Activated CD4-positive, alpha-beta T cell treated with anti-CD3 and anti-CD28 coated beads, Interleukin-2, amount 10 ng/mL, durations not matched to agents 7 days and 5 days (primary cell): ENCODE data around the gene ILF2. TPM values are rescaled to one million over a fixed set of nuclear protein-coding genes. Genes with fewer than 3 reads are reported as not detected.

Experiments
- CTCF ChIA-PET: fragments of 350-600 bp; sonication (Branson Sonifier 250); formaldehyde crosslinking; loops from one replicate; lab custom pipeline; 2021; ENCODE audit warnings: antibody characterized with exemption; lab: Charles Lee
- POLR2A ChIA-PET: fragments of 350-600 bp; sonication (Branson Sonifier 250); formaldehyde crosslinking; loops from one replicate; lab custom pipeline; 2021; ENCODE audit warnings: antibody characterized with exemption; lab: Charles Lee
- DNase-seq: peaks from one replicate; pipeline ENCODE4 v3.0.0-alpha.2; 2020
- H3K27ac Mint-ChIP-seq: one replicate; pipeline ENCODE4 v1.8.0; 2021; ENCODE audit warnings: mild to moderate bottlenecking, moderate library complexity, mixed read lengths
- H3K27me3 Mint-ChIP-seq: one replicate; pipeline ENCODE4 v1.8.0; 2021; ENCODE audit warnings: mixed read lengths
- H3K36me3 Mint-ChIP-seq: one replicate; pipeline ENCODE4 v1.8.0; 2021; ENCODE audit warnings: low read depth, mixed read lengths
- H3K4me1 Mint-ChIP-seq: one replicate; pipeline ENCODE4 v1.8.0; 2021; ENCODE audit warnings: mixed read lengths
- H3K4me3 Mint-ChIP-seq: one replicate; pipeline ENCODE4 v1.8.0; 2021; ENCODE audit warnings: mild to moderate bottlenecking, moderate library complexity, mixed read lengths
- H3K9me3 Mint-ChIP-seq: one replicate; pipeline ENCODE4 v1.8.0; 2021; ENCODE audit warnings: mixed read lengths
- microRNA-seq: library from miRNA; unstranded; fragments of <30 nt; microRNA quantifications from one replicate; pipeline ENCODE4 v1.2.0, GENCODE V29; 2021; ENCODE audit warnings: borderline microRNAs expressed, borderline replicate concordance
- total RNA-seq, 2 experiments: library from RNA; stranded (reverse); gene quantifications; one replicate each; pipeline ENCODE4 v1.2.3, GENCODE V29; 2021

Gene ILF2
- total RNA-seq, 2 experiments from 2014 or later = 192 to 223 TPM

DNA sequence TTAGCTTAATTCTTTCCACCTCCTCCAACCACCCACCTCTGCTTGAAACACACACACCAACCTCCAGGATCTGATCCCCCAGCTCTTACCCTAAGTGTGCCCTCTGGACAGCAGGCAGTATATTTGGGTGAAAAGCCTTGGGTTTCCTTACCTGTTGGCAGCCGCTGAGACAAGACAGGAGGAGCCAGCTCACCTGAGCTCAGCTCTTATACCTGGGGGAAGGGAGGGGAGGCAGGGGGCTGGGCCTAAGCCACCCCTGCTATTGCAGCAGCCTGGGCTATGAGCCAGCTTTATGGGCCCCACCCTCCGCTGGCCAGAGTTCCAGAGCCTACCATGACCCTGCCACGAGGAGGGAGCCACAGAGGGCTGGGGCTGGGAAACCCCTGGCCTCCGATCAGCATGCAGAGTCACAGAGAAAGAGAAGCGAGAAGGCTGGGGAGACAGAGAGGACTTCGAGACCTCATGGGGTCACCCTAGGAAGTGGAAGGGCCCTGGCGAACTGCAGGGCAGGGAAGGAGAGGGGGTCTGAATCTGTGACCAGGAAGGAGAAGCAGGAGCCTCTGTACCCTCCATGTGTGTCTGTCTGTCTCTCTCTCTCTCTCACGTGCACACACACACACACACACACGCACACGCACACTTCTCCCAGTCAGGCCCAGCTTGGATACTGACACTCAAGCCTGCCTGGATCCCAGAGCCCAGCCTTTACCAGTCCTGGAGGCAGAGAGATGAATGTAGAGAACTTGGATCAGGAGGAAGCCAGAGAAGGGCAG lies 54.5 kb downstream of the ILF2 start, which contains the start of gene S100A14:
Gene S100A14 (minus strand): TSS at position 182 of the 773 bp plus-strand sequence. CDS start 467 bp downstream, outside the sequence.
- Mint-ChIP-seq H3K4me3 (no peak within 1 kb of the TSS), H3K4me1 (peaks cover 7% of the 10 kb centered on the region), H3K9me3 (no peaks in the 10 kb centered on the region), H3K36me3 (no peaks in the 10 kb centered on the region), H3K27me3 (no peaks in the 10 kb centered on the region), H3K27ac (peak within 1 kb of the TSS; percentile 55)
- DNase-seq = no peak
- CTCF ChIA-PET = interaction anchor here (1.4 to 8.0 kb wide), 7 partner anchors 11 to 96 kb away, joined by 3 to 45 read pairs (median 4); partner anchors contain the start of genes CHTOP, S100A1 and S100A13
- POLR2A ChIA-PET = interaction anchor here (0.6 kb wide), 1 partner anchor 193 kb away, joined by 3 read pairs; no protein-coding TSS in a partner anchor

DNA sequence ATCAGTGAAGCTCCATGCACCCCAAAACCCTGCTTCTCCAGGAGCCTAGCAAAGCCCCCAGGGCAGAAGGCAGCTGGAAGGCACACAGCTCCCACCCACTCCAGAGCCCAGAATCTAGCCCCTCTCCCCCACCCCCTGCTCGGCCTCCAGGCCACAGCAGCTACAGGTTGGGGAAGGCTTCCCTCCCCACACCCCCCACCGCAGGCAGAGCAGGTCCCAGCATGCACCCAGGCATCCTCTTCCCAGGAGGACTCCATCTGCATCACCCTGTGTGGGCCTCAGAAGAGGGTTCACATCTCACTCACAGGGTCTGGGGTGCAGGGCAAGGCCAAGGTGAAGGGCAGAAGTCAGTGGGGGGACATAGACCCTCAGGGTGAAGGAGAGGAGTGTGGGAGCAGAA lies 55.4 kb downstream of the ILF2 start:
- no peaks in the 10 kb centered on the region for H3K36me3 Mint-ChIP-seq
- no peak for DNase-seq
- no peaks in the 10 kb centered on the region for H3K27me3 Mint-ChIP-seq
- H3K9me3 Mint-ChIP-seq = no peaks in the 10 kb centered on the region
- ChIA-PET CTCF (interaction anchor here (0.6 to 8.0 kb wide), 7 partner anchors 12 to 43 kb away, joined by 3 to 45 read pairs (median 3); partner anchors contain the start of genes S100A1, S100A13 and SNAPIN), POLR2A (no interaction called here)
- H3K27ac Mint-ChIP-seq = no peak overlapping the region
- peaks cover 7% of the 10 kb centered on the region for H3K4me1 Mint-ChIP-seq
- no peak overlapping the region for H3K4me3 Mint-ChIP-seq

DNA sequence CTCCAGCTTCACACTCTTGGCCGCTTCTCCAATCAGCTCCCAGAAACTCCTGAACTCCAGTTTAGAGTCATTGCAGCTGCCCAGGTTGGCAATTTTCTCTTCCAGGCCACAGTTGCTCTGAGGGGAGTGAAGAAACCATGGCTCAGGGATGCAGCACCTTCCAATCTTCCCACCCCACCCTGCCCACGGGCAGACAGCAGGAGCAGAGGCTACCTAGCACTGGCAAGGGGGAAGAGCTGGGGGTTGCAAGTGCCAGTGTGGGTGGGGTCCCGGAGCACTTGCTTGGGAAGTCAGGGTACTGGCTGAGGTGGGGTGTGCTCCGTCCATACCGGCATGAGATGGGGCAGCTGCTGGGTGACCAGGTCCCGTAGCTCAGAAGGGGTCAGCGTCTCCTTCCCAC lies 55.9 kb downstream of the ILF2 start:
- no peaks in the 10 kb centered on the region for H3K9me3 Mint-ChIP-seq
- H3K4me3 Mint-ChIP-seq = no peak overlapping the region
- no peak for DNase-seq
- no peaks in the 10 kb centered on the region for H3K36me3 Mint-ChIP-seq
- ChIA-PET CTCF (interaction anchor here (0.6 to 8.0 kb wide), 6 partner anchors 13 to 43 kb away, joined by 3 to 45 read pairs (median 3); partner anchors contain the start of genes S100A1, S100A13 and SNAPIN), POLR2A (no interaction called here)
- no peaks in the 10 kb centered on the region for H3K27me3 Mint-ChIP-seq
- peaks cover 7% of the 10 kb centered on the region for H3K4me1 Mint-ChIP-seq
- H3K27ac Mint-ChIP-seq = no peak overlapping the region

DNA sequence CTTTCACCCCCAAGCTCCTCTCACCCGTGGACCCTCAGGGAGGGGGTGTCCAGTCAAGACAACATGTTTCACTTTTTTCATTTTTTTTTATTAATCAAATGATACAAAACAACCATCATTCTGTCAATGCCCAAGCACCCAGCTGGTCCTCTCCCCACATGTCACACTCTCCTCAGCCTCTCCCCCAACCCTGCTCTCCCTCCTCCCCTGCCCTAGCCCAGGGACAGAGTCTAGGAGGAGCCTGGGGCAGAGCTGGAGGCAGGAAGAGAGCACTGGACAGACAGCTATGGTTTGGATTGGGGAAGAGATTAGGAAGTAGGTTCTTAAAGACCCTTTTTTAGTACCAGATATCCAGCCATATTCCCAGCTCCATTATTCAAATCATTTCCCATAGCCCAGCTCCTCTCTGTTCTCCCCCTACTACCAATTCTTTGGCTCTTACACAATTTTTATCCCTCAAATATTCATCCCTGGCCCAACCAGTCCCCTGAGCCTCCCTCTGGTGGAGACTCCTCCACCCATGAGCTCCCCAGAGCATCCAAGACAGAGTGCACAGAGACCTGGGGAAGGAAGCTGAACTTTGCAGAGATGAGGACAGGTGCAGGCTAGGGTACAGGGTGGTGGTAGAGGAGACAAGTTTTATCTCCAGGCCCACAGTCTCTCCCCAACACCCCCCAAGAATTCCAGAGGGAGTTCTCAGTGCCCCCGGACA lies 56.4 kb downstream of the ILF2 start:
- Mint-ChIP-seq H3K27me3 (no peaks in the 10 kb centered on the region), H3K36me3 (no peaks in the 10 kb centered on the region), H3K27ac (no peak overlapping the region), H3K4me3 (no peak overlapping the region), H3K4me1 (peaks cover 7% of the 10 kb centered on the region), H3K9me3 (no peaks in the 10 kb centered on the region)
- no peak for DNase-seq
- ChIA-PET POLR2A (no interaction called here), CTCF (interaction anchor here (1.4 to 8.0 kb wide), 5 partner anchors 13 to 46 kb away, joined by 3 to 45 read pairs (median 4); partner anchors contain the start of genes S100A1 and S100A13)

DNA sequence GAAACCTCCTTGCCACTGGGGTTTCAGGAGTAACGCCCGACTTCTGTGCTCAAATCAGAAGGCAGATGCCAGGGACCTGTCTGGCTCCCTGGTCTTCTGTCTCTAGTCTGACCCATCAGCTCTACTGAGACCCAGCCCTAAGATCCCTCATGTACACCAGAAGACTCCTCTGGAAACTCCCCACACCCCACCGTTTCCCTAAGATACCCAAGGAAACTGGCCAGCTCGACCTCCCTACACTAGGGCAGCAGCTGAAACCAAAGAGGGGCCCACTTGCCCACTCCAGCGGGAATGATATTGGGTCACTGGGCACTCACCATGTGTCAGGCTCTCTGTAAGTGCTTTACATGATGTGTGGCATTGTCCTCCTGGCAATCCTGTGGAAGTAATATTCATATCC lies 57.4 kb downstream of the ILF2 start:
- H3K9me3 Mint-ChIP-seq = no peaks in the 10 kb centered on the region
- no peak for DNase-seq
- CTCF ChIA-PET = interaction anchor here (1.4 to 8.0 kb wide), 2 partner anchors 14 to 45 kb away, joined by 4 to 45 read pairs; partner anchors contain the start of genes S100A1 and S100A13
- POLR2A ChIA-PET = no interaction called here
- H3K4me3 Mint-ChIP-seq = no peak overlapping the region
- H3K4me1 Mint-ChIP-seq = peaks cover 7% of the 10 kb centered on the region
- no peaks in the 10 kb centered on the region for H3K36me3 Mint-ChIP-seq
- no peaks in the 10 kb centered on the region for H3K27me3 Mint-ChIP-seq
- no peak overlapping the region for H3K27ac Mint-ChIP-seq

DNA sequence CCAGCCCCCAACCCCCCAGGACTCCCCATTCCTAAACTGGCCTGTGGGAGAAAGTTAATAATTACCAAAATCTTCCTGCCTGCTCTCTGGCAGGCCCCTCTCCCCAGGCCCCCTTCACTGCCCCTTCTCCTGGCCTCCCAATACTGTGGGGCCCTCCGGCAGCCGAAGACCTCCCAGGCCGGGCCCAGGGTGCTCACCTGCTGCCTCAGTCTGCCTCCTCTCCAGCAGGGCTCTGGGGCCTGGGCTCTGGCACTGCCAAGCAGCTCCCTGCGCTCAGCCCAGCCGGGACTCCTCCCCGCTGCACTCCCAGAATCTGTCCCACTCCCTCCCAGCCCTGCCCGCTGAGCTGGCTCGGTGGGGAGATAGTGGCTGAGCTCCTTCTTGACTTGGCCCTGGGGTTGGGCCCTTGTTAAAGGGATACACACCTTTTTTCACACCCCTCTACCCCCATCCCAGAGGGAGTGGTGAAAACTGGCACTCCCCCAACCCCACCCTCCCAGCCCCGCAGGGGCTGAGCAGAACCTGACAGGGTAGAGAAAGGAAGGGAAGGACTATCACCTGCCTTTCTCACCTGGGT lies 58.0 kb downstream of the ILF2 start, which contains the start of gene S100A16:
Gene S100A16 (minus strand): TSS at position 383 of the 577 bp plus-strand sequence. CDS start 4,986 bp downstream, outside the sequence.
- Mint-ChIP-seq H3K4me3 (no peak within 1 kb of the TSS), H3K36me3 (no peaks in the 10 kb centered on the region), H3K4me1 (peaks cover 5% of the 10 kb centered on the region), H3K9me3 (no peaks in the 10 kb centered on the region), H3K27me3 (no peaks in the 10 kb centered on the region), H3K27ac (no peak within 1 kb of the TSS)
- CTCF ChIA-PET = interaction anchor here (1.0 to 8.0 kb wide), 3 partner anchors 15 to 81 kb away, joined by 4 to 45 read pairs (median 4); partner anchors contain the start of genes S100A1 and S100A13
- DNase-seq = no peak
- POLR2A ChIA-PET = no interaction called here

DNA sequence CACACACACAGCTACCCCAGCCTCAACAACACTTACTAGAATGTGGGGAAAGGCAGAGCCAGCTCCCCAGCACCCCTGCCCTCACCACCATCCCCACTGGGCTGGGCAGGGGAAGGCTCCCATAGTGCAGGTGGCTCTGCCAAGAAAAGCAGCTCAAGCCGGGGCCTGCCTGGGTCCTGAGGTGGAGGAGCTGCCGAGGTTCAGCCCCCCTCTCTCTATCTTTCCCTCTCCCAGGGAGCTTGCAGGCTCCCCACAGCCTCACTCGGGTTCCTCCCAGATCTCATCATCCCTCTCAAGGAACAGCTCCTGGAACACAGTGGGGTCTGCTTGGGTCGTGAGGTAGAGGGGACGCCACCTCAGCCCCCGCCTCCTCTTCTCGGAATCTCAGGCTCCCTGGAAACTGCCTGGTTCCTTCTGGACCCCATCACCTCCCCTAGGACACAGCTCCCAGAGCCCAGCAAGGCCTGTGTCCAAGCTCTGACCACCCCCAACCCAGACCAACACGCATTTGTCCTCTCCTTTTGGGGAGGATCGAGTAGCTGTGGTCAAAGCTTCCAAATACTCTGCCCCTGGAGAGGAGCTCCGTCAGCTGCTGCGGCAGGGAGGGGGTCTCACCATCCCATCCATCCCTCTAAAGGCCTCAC lies 58.6 kb downstream of the ILF2 start:
- Mint-ChIP-seq H3K36me3 (no peaks in the 10 kb centered on the region), H3K9me3 (no peaks in the 10 kb centered on the region), H3K4me3 (no peak overlapping the region), H3K4me1 (no peaks in the 10 kb centered on the region), H3K27me3 (no peaks in the 10 kb centered on the region), H3K27ac (no peak overlapping the region)
- CTCF ChIA-PET = interaction anchor here (1.0 to 8.0 kb wide), 3 partner anchors 9 to 80 kb away, joined by 3 to 45 read pairs (median 4); partner anchors contain the start of genes S100A1 and S100A13
- POLR2A ChIA-PET = interaction anchor here (0.6 kb wide), 1 partner anchor 564 kb away, joined by 8 read pairs; no protein-coding TSS in a partner anchor
- DNase-seq = no peak

Small RNA genes lying within 50 kb of the gene (microRNA-seq; reads per million reads assigned to microRNA genes)
- not detected for gene MIR8083

Other genes starting within 250 kb of the ILF2 start
- gene S100A7, start 210.3 kb downstream of the ILF2 start, total RNA-seq = not detected
- gene S100A6, start 135.0 kb downstream of the ILF2 start, total RNA-seq = 100 to 1,000 TPM; 444 to 557 TPM
- gene S100A5, start 130.1 kb downstream of the ILF2 start, total RNA-seq = 1 to 10 TPM; 3.0 to 3.8 TPM
- gene S100A4, start 125.2 kb downstream of the ILF2 start, total RNA-seq = 100 to 1,000 TPM; 678 to 905 TPM
- gene S100A3, start 121.7 kb downstream of the ILF2 start, total RNA-seq = not detected
- 1 to 10 TPM in 1 of 2 experiments, under 1 TPM in 1; 0.50 to 1.8 TPM for gene S100A2, start 105.1 kb downstream of the ILF2 start, total RNA-seq
- not detected for gene S100A16, start 57.9 kb downstream of the ILF2 start, total RNA-seq
- not detected for gene S100A14, start 54.7 kb downstream of the ILF2 start, total RNA-seq
- gene S100A13, start 43.5 kb downstream of the ILF2 start, total RNA-seq = 1 to 10 TPM; 3.9 to 4.2 TPM
- not detected for gene S100A1, start 42.6 kb downstream of the ILF2 start, total RNA-seq
- 10 to 100 TPM; 96.1 to 98.3 TPM for gene CHTOP, start 36.9 kb downstream of the ILF2 start, total RNA-seq
- 10 to 100 TPM; 36.1 to 39.6 TPM for gene SNAPIN, start 12.3 kb downstream of the ILF2 start, total RNA-seq
- not detected for gene NPR1, start 7.7 kb upstream of the ILF2 start, total RNA-seq
- 10 to 100 TPM; 62.9 to 64.8 TPM for gene INTS3, start 57.1 kb upstream of the ILF2 start, total RNA-seq
- gene SLC27A3, start 104.4 kb upstream of the ILF2 start, total RNA-seq = 10 to 100 TPM; 22.2 to 22.9 TPM